Gastroesophageal sphincter (tissue), 3 donors: Measurements from ENCODE around the gene CFAP100.

Source experiments
- CTCF ChIP-seq, 4 experiments: fragments of 200-600 bp in 2 of 4; fragments of 450-650 bp in 2 of 4; sonication (generic) in 1 of 4; IDR thresholded peaks; one replicate each; pipeline ENCODE4 v1.5.1; 2017 to 2019; ENCODE audit warnings: antibody characterized with exemption in 4 of 4, mild to moderate bottlenecking in 2 of 4, moderate library complexity in 2 of 4
- EP300 ChIP-seq: sonication (generic); formaldehyde crosslinking; IDR thresholded peaks from one replicate; pipeline ENCODE4 v1.6.1; 2017; ENCODE audit warnings: antibody characterized with exemption, mild to moderate bottlenecking
- POLR2A ChIP-seq, 2 donors: fragments of 450-650 bp; IDR thresholded peaks; one replicate each; pipeline ENCODE4 v1.6.1; 2017; ENCODE audit warnings: antibody characterized with exemption in 2 of 2, mild to moderate bottlenecking in 2 of 2, moderate library complexity in 1 of 2

- TF ChIP-seq POLR2A (IDR thresholded peaks at IDR 0.05) (no peak), EP300 (no peak), CTCF (IDR thresholded peaks at IDR 0.05) (no peak)
Observed at GRCh38 chr3:126477061-126477380, 82.3 kb downstream of the CFAP100 start.
